ENCODE data around the gene ROCK1. TPM values are rescaled to one million over a fixed set of nuclear protein-coding genes. Genes with fewer than 3 reads are reported as not detected.
A peak's percentile ranks its signal among the peaks of the same experiment; 100 is the strongest.

The ROCK1 gene
- total and polyA plus RNA-seq, 5 donors from 2014 or later, result 26.9 to 125 (median 30.4) TPM

DNA sequence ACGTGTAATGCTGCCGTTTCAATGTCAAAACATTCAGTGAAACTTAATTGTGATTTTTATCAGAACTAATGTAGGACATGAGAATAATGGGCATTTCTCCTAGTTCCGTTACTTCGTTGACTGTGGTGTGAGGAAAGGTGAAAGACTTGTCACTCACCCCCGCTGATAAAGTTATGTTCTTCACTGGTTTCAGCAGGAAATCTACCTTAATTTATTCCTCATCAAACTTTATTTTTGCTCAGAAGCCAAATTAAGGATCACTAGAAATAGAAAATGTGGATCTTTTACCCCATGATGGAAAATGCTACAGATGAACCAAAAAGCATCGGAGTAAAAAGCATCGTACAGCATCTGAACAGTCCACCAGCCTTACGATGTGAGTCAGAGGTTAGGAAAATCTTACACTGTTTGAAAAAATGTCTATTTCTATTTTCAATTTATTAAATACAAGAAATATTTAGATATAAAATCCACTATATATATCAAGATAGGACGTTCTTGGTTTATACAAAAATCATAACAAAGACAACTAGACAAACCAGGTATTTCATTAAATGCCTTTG is 1.0 kb upstream of the ROCK1 start:
- Mint-ChIP-seq H3K27ac (peak overlapping the region in 2 of 3 donors; percentile 93), H3K4me3 (peak overlapping the region in 1 of 4 donors; percentile 93), H3K36me3 (no peaks in the 10 kb centered on the region), H3K27me3 (peaks cover 5% of the 10 kb centered on the region), H3K9me3 (no peaks in the 10 kb centered on the region), H3K4me1 (peaks cover 2 to 13% (median 8%) of the 10 kb centered on the region in 4 donors)
- H3K27ac ChIP-seq (ENCODE audit: insufficient read depth, low read length, poor library complexity, severe bottlenecking), result peak overlapping the region; percentile 93
- H3K36me3 ChIP-seq (ENCODE audit: control insufficient read depth, insufficient read depth, low read length), result no peaks in the 10 kb centered on the region
- peaks cover 1% of the 10 kb centered on the region for H3K27me3 ChIP-seq (ENCODE audit: control insufficient read depth, insufficient read depth, low read length)
- H3K4me1 ChIP-seq (ENCODE audit: control insufficient read depth, insufficient read depth, low read length, poor library complexity, severe bottlenecking), result peaks cover 35% of the 10 kb centered on the region
- ATAC-seq (ENCODE audit: low read depth in 2 of 2) (no peak), DNase-seq (peak in 1 of 3 donors; percentile 8)
- H3K9me3 ChIP-seq (ENCODE audit: control insufficient read depth in 2 of 2, low read length in 2 of 2), result no peaks in the 10 kb centered on the region
- H3K4me3 ChIP-seq (ENCODE audit: low read depth, low read length), result peak overlapping the region; percentile 86

DNA sequence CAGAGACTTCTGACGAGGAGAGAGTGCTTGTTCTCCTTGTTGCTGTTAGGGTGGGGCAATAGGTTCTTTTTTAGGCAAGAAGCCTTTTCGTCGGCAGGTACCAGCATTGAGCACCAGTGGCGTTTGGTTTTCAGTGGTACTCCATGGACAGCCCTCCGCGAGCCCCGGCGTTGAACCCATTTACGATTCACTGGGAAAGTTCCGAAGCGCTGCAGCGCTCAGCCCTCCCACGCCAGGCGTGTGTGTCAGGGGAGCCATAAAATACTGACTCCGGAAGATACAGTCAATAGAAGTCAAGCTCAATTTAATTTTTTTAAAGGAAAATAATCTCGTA is 494 bp upstream of the ROCK1 start:
- Mint-ChIP-seq H3K4me1 (peaks cover 7 to 13% (median 11%) of the 10 kb centered on the region in 4 donors), H3K4me3 (peak overlapping the region in 1 of 4 donors; percentile 93), H3K36me3 (no peaks in the 10 kb centered on the region), H3K9me3 (peaks cover 0 to 3% (median 0%) of the 10 kb centered on the region in 7 donors), H3K27ac (peak overlapping the region; percentile 79 to 93 (median 93)), H3K27me3 (no peaks in the 10 kb centered on the region)
- H3K4me1 ChIP-seq (ENCODE audit: control insufficient read depth, insufficient read depth, low read length, poor library complexity, severe bottlenecking), result peaks cover 41% of the 10 kb centered on the region
- DNase-seq (no peak), ATAC-seq (ENCODE audit: low read depth in 2 of 2) (peak; percentile 24 to 29)
- H3K9me3 ChIP-seq (ENCODE audit: control insufficient read depth in 2 of 2, low read length in 2 of 2), result no peaks in the 10 kb centered on the region
- no peaks in the 10 kb centered on the region for H3K27me3 ChIP-seq (ENCODE audit: control insufficient read depth, insufficient read depth, low read length)
- peak overlapping the region; percentile 86 for H3K4me3 ChIP-seq (ENCODE audit: low read depth, low read length)
- peak overlapping the region; percentile 93 for H3K27ac ChIP-seq (ENCODE audit: insufficient read depth, low read length, poor library complexity, severe bottlenecking)
- no peaks in the 10 kb centered on the region for H3K36me3 ChIP-seq (ENCODE audit: control insufficient read depth, insufficient read depth, low read length)

DNA sequence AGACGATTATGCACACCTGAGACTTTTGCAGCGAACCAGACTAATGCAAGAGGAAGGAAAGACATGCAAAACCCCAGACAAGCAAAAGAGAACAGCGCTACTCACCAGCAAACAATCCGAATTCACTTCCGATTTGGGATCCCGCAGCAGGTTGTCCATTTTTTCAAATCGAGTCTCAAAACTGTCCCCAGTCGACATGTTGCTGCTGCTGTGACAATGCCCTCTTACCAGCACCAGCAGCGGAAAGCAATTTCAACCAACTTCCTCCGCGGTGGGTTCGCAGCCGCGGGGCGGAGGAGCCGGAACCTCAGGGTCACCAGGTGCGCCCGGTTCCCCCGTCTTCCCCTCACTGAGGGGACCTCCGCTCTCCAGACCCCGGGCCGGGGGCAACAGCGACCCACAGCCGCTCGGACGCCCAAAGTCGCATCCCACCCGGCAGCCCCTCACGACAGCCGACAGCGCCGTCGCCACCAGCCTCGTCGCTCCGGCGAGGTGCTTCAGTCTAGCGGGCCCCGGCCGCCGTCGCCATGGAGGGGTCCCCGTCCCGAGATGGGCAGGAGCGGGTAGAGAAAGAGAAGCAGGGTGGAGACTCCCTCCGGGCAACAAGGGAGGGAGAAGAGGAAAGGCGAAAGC is 784 bp downstream of the ROCK1 start:
- peak overlapping the region; percentile 99 for H3K4me3 ChIP-seq (ENCODE audit: low read depth, low read length)
- peak overlapping the region; percentile 93 for H3K27ac ChIP-seq (ENCODE audit: insufficient read depth, low read length, poor library complexity, severe bottlenecking)
- Mint-ChIP-seq H3K9me3 (peaks cover 0 to 3% (median 0%) of the 10 kb centered on the region in 7 donors), H3K36me3 (no peaks in the 10 kb centered on the region), H3K4me3 (peak overlapping the region in 1 of 4 donors; percentile 93), H3K27me3 (no peaks in the 10 kb centered on the region), H3K27ac (peak overlapping the region; percentile 85 to 96 (median 93)), H3K4me1 (peaks cover 10 to 24% (median 16%) of the 10 kb centered on the region in 4 donors)
- no peaks in the 10 kb centered on the region for H3K27me3 ChIP-seq (ENCODE audit: control insufficient read depth, insufficient read depth, low read length)
- H3K4me1 ChIP-seq (ENCODE audit: control insufficient read depth, insufficient read depth, low read length, poor library complexity, severe bottlenecking), result peaks cover 53% of the 10 kb centered on the region
- no peaks in the 10 kb centered on the region for H3K9me3 ChIP-seq (ENCODE audit: control insufficient read depth in 2 of 2, low read length in 2 of 2)
- no peaks in the 10 kb centered on the region for H3K36me3 ChIP-seq (ENCODE audit: control insufficient read depth, insufficient read depth, low read length)
- ATAC-seq (ENCODE audit: low read depth in 2 of 2) (peak; percentile 38 to 39), DNase-seq (peak; percentile 49 to 85 (median 76))

DNA sequence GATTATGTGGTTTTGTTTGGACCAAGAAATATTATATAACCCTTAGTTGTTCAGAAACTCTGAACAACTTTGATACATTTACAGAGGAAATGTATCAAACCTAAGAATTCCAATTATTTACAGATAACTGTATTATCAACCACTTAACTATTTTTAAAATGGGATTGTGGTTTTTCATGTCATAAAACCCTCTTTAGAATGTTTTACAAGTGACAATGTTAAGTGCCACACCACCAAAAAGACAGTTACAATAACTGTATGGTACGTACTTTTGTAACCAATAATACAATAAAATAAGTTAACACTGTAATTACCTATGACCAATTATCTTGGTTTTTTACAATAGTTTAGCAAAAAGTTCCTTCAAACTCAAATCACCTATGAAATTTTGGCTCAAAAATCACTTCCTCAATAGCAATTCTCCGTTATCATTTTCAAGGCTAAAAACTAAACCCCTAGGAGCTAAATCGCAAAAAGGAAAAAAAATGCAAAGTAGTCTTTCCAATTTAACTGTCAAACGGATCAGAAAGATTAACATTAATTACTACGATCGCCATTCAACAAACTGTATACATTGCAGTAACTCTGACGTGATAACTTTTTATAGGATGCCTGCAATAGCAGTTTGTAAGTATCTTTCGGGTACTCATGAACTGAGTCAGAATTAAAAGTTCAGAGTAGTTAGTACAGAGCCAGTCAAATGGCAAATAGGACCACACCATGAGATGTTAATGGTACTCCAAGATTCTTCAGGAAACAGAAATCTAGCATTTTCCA is 1.5 kb downstream of the ROCK1 start:
- H3K27ac Mint-ChIP-seq, result peak overlapping the region; percentile 85 to 96 (median 93)
- H3K4me1 Mint-ChIP-seq, result peaks cover 10 to 30% (median 19%) of the 10 kb centered on the region in 4 donors
- ATAC-seq (ENCODE audit: low read depth in 2 of 2) (no peak), DNase-seq (no peak)
- peaks cover 60% of the 10 kb centered on the region for H3K4me1 ChIP-seq (ENCODE audit: control insufficient read depth, insufficient read depth, low read length, poor library complexity, severe bottlenecking)
- peaks cover 0 to 3% (median 0%) of the 10 kb centered on the region in 7 donors for H3K9me3 Mint-ChIP-seq
- H3K9me3 ChIP-seq (ENCODE audit: control insufficient read depth in 2 of 2, low read length in 2 of 2), result no peaks in the 10 kb centered on the region
- H3K27me3 ChIP-seq (ENCODE audit: control insufficient read depth, insufficient read depth, low read length), result no peaks in the 10 kb centered on the region
- peak overlapping the region in 1 of 4 donors; percentile 93 for H3K4me3 Mint-ChIP-seq
- no peaks in the 10 kb centered on the region for H3K36me3 ChIP-seq (ENCODE audit: control insufficient read depth, insufficient read depth, low read length)
- no peaks in the 10 kb centered on the region for H3K27me3 Mint-ChIP-seq
- H3K36me3 Mint-ChIP-seq, result no peaks in the 10 kb centered on the region
- peak overlapping the region; percentile 93 for H3K27ac ChIP-seq (ENCODE audit: insufficient read depth, low read length, poor library complexity, severe bottlenecking)
- peak overlapping the region; percentile 99 for H3K4me3 ChIP-seq (ENCODE audit: low read depth, low read length)

DNA sequence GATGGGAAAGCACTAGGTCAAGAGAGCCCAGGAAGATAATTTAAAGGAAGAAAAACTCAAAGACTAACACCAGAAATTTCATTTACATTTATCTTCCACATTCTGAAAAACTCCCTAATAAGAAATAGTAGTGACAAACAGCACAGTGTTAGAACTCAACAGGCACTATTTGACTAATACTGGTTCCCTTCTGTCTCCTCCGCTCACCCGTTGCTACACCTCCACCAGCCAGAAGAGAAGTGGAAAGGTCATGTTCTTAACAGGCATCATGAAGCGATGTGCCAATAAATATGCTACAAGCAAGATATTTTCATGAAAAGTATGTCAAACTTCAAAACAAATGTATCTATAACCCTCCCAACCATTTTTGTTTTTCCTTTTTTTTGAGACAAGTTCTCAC is 5.7 kb downstream of the ROCK1 start:
- H3K27me3 Mint-ChIP-seq, result no peaks in the 10 kb centered on the region
- peaks cover 30 to 43% (median 37%) of the 10 kb centered on the region in 4 donors for H3K4me1 Mint-ChIP-seq
- no peaks in the 10 kb centered on the region for H3K27me3 ChIP-seq (ENCODE audit: control insufficient read depth, insufficient read depth, low read length)
- ATAC-seq (ENCODE audit: low read depth in 2 of 2) (no peak), DNase-seq (no peak)
- peaks cover 3% of the 10 kb centered on the region for H3K36me3 Mint-ChIP-seq
- H3K9me3 ChIP-seq (ENCODE audit: control insufficient read depth in 2 of 2, low read length in 2 of 2), result no peaks in the 10 kb centered on the region
- peaks cover 65% of the 10 kb centered on the region for H3K4me1 ChIP-seq (ENCODE audit: control insufficient read depth, insufficient read depth, low read length, poor library complexity, severe bottlenecking)
- no peaks in the 10 kb centered on the region for H3K36me3 ChIP-seq (ENCODE audit: control insufficient read depth, insufficient read depth, low read length)
- H3K4me3 Mint-ChIP-seq, result no peak overlapping the region
- peaks cover 0 to 3% (median 0%) of the 10 kb centered on the region in 7 donors for H3K9me3 Mint-ChIP-seq
- peak overlapping the region; percentile 12 to 67 (median 61) for H3K27ac Mint-ChIP-seq
- no peak overlapping the region for H3K27ac ChIP-seq (ENCODE audit: insufficient read depth, low read length, poor library complexity, severe bottlenecking)
- H3K4me3 ChIP-seq (ENCODE audit: low read depth, low read length), result peak overlapping the region; percentile 99

DNA sequence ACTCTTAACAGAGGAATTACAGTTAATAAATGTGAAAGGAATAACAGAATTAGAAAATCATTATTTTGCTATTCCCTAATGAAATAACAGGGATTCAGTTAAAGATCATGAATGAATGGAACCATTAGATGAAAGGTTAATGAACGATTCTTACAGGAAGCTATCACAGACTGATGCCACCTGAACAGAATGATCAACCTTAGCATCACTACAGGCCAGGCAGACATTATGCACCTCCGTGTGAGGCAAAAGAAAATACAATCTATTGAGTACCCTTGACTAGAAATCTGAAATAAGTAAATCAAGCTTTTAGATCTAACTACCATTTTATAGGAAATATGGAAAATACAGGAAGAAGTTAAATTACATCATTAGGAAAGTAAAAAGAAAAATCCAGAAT is 10.4 kb downstream of the ROCK1 start:
- no peaks in the 10 kb centered on the region for H3K9me3 ChIP-seq (ENCODE audit: control insufficient read depth in 2 of 2, low read length in 2 of 2)
- H3K36me3 ChIP-seq (ENCODE audit: control insufficient read depth, insufficient read depth, low read length), result no peaks in the 10 kb centered on the region
- ATAC-seq (ENCODE audit: low read depth in 2 of 2), result peak in 1 of 2 donors; percentile 48
- no peaks in the 10 kb centered on the region for H3K27me3 ChIP-seq (ENCODE audit: control insufficient read depth, insufficient read depth, low read length)
- Mint-ChIP-seq H3K4me1 (peaks cover 52 to 78% (median 71%) of the 10 kb centered on the region in 4 donors), H3K9me3 (peaks cover 0 to 2% (median 0%) of the 10 kb centered on the region in 7 donors), H3K27ac (peak overlapping the region in 1 of 3 donors; percentile 0), H3K36me3 (peaks cover 3% of the 10 kb centered on the region), H3K4me3 (peak overlapping the region in 3 of 4 donors; percentile 7 to 87 (median 42)), H3K27me3 (no peaks in the 10 kb centered on the region)
- DNase-seq, result no peak
- peaks cover 48% of the 10 kb centered on the region for H3K4me1 ChIP-seq (ENCODE audit: control insufficient read depth, insufficient read depth, low read length, poor library complexity, severe bottlenecking)
- peak overlapping the region; percentile 37 for H3K4me3 ChIP-seq (ENCODE audit: low read depth, low read length)
- no peak overlapping the region for H3K27ac ChIP-seq (ENCODE audit: insufficient read depth, low read length, poor library complexity, severe bottlenecking)

DNA sequence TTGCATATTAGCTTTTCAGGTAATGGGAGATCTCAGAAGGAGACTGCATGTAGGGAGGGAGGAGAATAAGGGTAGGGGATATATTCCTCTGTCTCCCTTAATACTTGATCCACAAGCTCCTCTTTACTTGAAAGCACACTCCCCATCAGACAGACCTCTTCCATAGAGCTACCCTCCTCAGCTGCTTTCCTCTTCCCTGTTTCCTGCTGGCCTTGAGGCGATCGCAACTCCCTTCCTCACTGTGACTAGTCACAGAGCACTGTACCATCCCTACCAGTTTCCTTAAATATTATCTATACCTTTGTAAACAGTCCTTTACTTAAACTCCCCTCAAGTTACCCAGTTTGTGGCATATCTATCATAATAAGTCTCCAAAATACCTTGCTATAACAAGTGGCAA is 10.9 kb downstream of the ROCK1 start:
- Histone ChIP-seq H3K27me3 (ENCODE audit: control insufficient read depth, insufficient read depth, low read length) (no peaks in the 10 kb centered on the region), H3K4me3 (ENCODE audit: low read depth, low read length) (peak overlapping the region; percentile 37), H3K36me3 (ENCODE audit: control insufficient read depth, insufficient read depth, low read length) (no peaks in the 10 kb centered on the region), H3K9me3 (ENCODE audit: control insufficient read depth in 2 of 2, low read length in 2 of 2) (no peaks in the 10 kb centered on the region), H3K27ac (ENCODE audit: insufficient read depth, low read length, poor library complexity, severe bottlenecking) (no peak overlapping the region), H3K4me1 (ENCODE audit: control insufficient read depth, insufficient read depth, low read length, poor library complexity, severe bottlenecking) (peaks cover 43% of the 10 kb centered on the region)
- Mint-ChIP-seq H3K27me3 (no peaks in the 10 kb centered on the region), H3K9me3 (peaks cover 0 to 2% (median 0%) of the 10 kb centered on the region in 7 donors), H3K27ac (no peak overlapping the region), H3K4me3 (peak overlapping the region; percentile 7 to 87 (median 49)), H3K36me3 (peaks cover 3% of the 10 kb centered on the region), H3K4me1 (peaks cover 47 to 78% (median 69%) of the 10 kb centered on the region in 4 donors)
- DNase-seq (no peak), ATAC-seq (ENCODE audit: low read depth in 2 of 2) (no peak)
